ENCODE data around the gene TRPV3. TPM values are rescaled to one million over a fixed set of nuclear protein-coding genes. Genes with fewer than 3 reads are reported as not detected.
A peak's percentile ranks its signal among the peaks of the same experiment; 100 is the strongest.

Gene TRPV3
- total RNA-seq, 3 donors from 2014 or later: 7.7 to 17.8 (median 8.6) TPM

DNA sequence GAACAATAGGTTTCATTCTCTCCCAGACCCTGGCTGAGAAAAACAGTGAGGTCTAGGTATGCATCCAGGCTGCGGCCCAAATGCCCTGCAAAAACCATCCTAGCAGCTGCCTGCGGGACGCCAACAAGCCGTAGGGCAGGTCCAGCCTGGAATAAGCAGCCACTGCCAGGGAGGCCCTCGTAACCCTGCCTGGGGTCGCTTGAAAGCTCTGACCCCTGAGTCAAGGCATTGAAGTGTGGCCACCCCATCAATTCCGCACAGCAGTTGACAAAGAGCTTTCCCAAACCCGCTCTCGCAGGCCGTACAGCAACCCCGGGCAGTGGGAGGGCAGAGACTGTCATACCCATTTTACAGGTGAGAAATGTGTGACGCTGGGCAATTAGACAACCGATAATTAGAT is 40.5 kb upstream of the TRPV3 start:
- intact Hi-C loops (cut with DNase I, micrococcal nuclease): no loop called here
- H3K4me1 ChIP-seq (ENCODE audit: low read depth): no peaks in the 10 kb centered on the region
- DNase-seq (peak in 1 of 3 donors; percentile 7), ATAC-seq (no peak)
- H3K4me3 ChIP-seq: no peak overlapping the region
- no peaks in the 10 kb centered on the region for H3K36me3 ChIP-seq (ENCODE audit: low read depth)
- TF ChIP-seq, protein P1, sequence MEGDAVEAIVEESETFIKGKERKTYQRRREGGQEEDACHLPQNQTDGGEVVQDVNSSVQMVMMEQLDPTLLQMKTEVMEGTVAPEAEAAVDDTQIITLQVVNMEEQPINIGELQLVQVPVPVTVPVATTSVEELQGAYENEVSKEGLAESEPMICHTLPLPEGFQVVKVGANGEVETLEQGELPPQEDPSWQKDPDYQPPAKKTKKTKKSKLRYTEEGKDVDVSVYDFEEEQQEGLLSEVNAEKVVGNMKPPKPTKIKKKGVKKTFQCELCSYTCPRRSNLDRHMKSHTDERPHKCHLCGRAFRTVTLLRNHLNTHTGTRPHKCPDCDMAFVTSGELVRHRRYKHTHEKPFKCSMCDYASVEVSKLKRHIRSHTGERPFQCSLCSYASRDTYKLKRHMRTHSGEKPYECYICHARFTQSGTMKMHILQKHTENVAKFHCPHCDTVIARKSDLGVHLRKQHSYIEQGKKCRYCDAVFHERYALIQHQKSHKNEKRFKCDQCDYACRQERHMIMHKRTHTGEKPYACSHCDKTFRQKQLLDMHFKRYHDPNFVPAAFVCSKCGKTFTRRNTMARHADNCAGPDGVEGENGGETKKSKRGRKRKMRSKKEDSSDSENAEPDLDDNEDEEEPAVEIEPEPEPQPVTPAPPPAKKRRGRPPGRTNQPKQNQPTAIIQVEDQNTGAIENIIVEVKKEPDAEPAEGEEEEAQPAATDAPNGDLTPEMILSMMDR (IDR thresholded peaks at IDR 0.05): no peak
- no peaks in the 10 kb centered on the region for H3K9me3 ChIP-seq

GRCh38 chr17:3596804-3597464 is 39.3 kb upstream of the TRPV3 start:
- TF ChIP-seq, protein P1 (IDR thresholded peaks at IDR 0.05): no peak
- H3K4me1 ChIP-seq (ENCODE audit: low read depth): no peaks in the 10 kb centered on the region
- ATAC-seq: no peak
- intact Hi-C loops (cut with DNase I, micrococcal nuclease): no loop called here
- no peaks in the 10 kb centered on the region for H3K36me3 ChIP-seq (ENCODE audit: low read depth)
- H3K4me3 ChIP-seq: no peak overlapping the region
- H3K9me3 ChIP-seq: no peaks in the 10 kb centered on the region
- DNase-seq: peak in 1 of 3 donors; percentile 14

- H3K4me3 ChIP-seq: no peak overlapping the region
- H3K4me1 ChIP-seq (ENCODE audit: low read depth): no peaks in the 10 kb centered on the region
- no peak for ATAC-seq
- intact Hi-C loops (cut with DNase I, micrococcal nuclease): no loop called here
- TF ChIP-seq, protein P1 (IDR thresholded peaks at IDR 0.05): no peak
- no peaks in the 10 kb centered on the region for H3K9me3 ChIP-seq
- H3K36me3 ChIP-seq (ENCODE audit: low read depth): no peaks in the 10 kb centered on the region
- peak in 1 of 3 donors; percentile 7 for DNase-seq
Observed at GRCh38 chr17:3594976-3595375, 37.4 kb upstream of the TRPV3 start.

DNA sequence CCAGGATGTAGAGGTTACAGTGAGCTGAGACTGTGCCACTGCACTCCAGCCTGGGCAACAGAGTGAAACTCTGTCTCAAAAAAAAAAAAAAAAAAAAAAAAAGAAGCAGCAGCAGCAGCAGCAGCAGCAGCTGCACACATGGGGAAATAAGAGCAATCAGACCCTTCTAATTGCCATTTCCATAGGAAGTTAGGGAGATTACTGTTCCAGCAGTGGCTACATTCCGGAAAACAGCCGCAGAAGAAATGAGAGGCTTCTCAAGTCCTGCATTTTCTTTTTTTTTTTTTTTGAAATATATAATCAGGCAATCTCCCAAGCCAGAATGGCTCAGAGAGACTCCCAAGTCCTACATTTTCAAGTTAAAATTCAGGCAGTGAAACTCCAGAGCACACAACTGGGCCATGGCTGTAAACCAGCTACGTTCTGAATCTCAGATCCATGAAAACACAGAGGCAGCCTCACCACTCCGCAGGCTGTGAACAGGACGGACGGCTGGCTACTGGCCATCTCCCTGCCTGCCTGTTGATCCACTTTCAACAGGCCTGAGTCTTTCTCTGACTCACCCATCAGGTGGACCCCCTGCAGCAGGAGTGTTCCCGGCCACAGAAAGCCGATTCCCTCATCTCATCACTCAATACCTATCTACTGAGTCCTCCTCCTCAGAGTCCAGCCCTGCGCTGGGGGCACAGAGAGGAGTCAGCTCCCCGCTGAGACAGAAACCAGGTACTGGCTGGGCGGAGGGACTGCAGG is 36.6 kb upstream of the TRPV3 start:
- no peak overlapping the region for H3K4me3 ChIP-seq
- no peaks in the 10 kb centered on the region for H3K36me3 ChIP-seq (ENCODE audit: low read depth)
- TF ChIP-seq, protein P1 (IDR thresholded peaks at IDR 0.05): no peak
- no peak for ATAC-seq
- peak in 1 of 3 donors; percentile 17 for DNase-seq
- H3K4me1 ChIP-seq (ENCODE audit: low read depth): no peaks in the 10 kb centered on the region
- H3K9me3 ChIP-seq: no peaks in the 10 kb centered on the region
- intact Hi-C loops (cut with DNase I, micrococcal nuclease): no loop called here

- no peaks in the 10 kb centered on the region for H3K9me3 ChIP-seq
- TF ChIP-seq, protein P1 (IDR thresholded peaks at IDR 0.05): no peak
- H3K4me1 ChIP-seq (ENCODE audit: low read depth): no peaks in the 10 kb centered on the region
- H3K4me3 ChIP-seq: no peak overlapping the region
- intact Hi-C loops (cut with DNase I, micrococcal nuclease): no loop called here
- ATAC-seq: no peak
- no peak for DNase-seq
- no peaks in the 10 kb centered on the region for H3K36me3 ChIP-seq (ENCODE audit: low read depth)
Observed at GRCh38 chr17:3593384-3593783, 35.8 kb upstream of the TRPV3 start.

Data from mucosa of descending colon (tissue), 3 donors.